Lower lobe of right lung (tissue), 2 donors: Measurements from ENCODE around the gene HSPA8. TPM values are rescaled to one million over a fixed set of nuclear protein-coding genes. Genes with fewer than 3 reads are reported as not detected.
"Not testable (repeated sequence)": the region's sequence is repeated elsewhere in the genome, so short reads cannot be mapped to it uniquely, and the experiment has no call there.

Experiments
- ATAC-seq, 2 donors: fragments of 200-7000 bp; cut with Tn5 transposase; one replicate each; pipeline ENCODE4 v1.9.1; 2020 to 2022; ENCODE audit warnings: mild to moderate bottlenecking in 2 of 2, moderate library complexity in 2 of 2
- DNase-seq: peaks from one replicate; pipeline ENCODE4 v3.0.0-alpha.2; 2020
- H3K27ac ChIP-seq: fragments of 200-600 bp; one replicate; pipeline ENCODE4 v1.8.0; 2022
- H3K27me3 ChIP-seq: fragments of 200-600 bp; one replicate; pipeline ENCODE4 v1.8.0; 2022; ENCODE audit warnings: low read depth
- H3K36me3 ChIP-seq: fragments of 200-600 bp; one replicate; pipeline ENCODE4 v1.8.0; 2022; ENCODE audit warnings: mild to moderate bottlenecking
- H3K4me1 ChIP-seq: fragments of 200-600 bp; one replicate; pipeline ENCODE4 v1.8.0; 2022
- H3K4me3 ChIP-seq: fragments of 200-600 bp; one replicate; pipeline ENCODE4 v1.8.0; 2022; ENCODE audit warnings: mild to moderate bottlenecking
- H3K9me3 ChIP-seq: fragments of 200-600 bp; one replicate; pipeline ENCODE4 v1.8.0; 2022
- CTCF ChIP-seq: fragments of 200-600 bp; IDR thresholded peaks from one replicate; pipeline ENCODE4 v1.8.0; 2022; ENCODE audit warnings: antibody characterized with exemption, mild to moderate bottlenecking
- intact Hi-C: fragments of 100-400 bp; cut with DNase I; formaldehyde crosslinking; loops from one replicate; pipeline ENCODE4 v1.11.0; 2022
- total RNA-seq: library from RNA; stranded (reverse); fragmentation: NEBNext Ultra II Directional; extraction: Animal tissue kit (Norgen Biotek cat#: 25700); gene quantifications from one replicate; pipeline ENCODE4 v1.2.1, GENCODE V29; 2021
- donor health status: DM: no; HTN: yes; CAD: no; lungs with severe emphysema.

The HSPA8 gene
- total RNA-seq, 1 donor from 2014 or later = 1,001 TPM

GRCh38 chr11:123060277-123061000, 1.5 kb downstream of the HSPA8 start:
- Histone ChIP-seq H3K9me3 (no peaks in the 10 kb centered on the region), H3K27me3 (no peaks in the 10 kb centered on the region), H3K4me1 (peaks cover 69% of the 10 kb centered on the region), H3K4me3 (peak overlapping the region; percentile 93), H3K27ac (peak overlapping the region; percentile 100), H3K36me3 (peaks cover 58% of the 10 kb centered on the region)
- intact Hi-C loops = no loop called here
- no peak for ATAC-seq
- DNase-seq = no peak
- TF ChIP-seq CTCF = no peak

GRCh38 chr11:123059041-123059920, 2.7 kb downstream of the HSPA8 start:
- intact Hi-C loops, DNase-seq, H3K9me3 ChIP-seq, H3K27ac ChIP-seq, ATAC-seq, H3K27me3 ChIP-seq: not testable (repeated sequence)
- H3K4me3 ChIP-seq = peak overlapping the region; percentile 93
- peaks cover 70% of the 10 kb centered on the region for H3K36me3 ChIP-seq
- peaks cover 69% of the 10 kb centered on the region for H3K4me1 ChIP-seq

- H3K36me3 ChIP-seq = peaks cover 84% of the 10 kb centered on the region
- no peaks in the 10 kb centered on the region for H3K27me3 ChIP-seq
- H3K27ac ChIP-seq = no peak overlapping the region
- DNase-seq = no peak
- no peak for ATAC-seq
- H3K4me1 ChIP-seq = peaks cover 64% of the 10 kb centered on the region
- intact Hi-C loops = no loop called here
- no peak for TF ChIP-seq CTCF
- no peaks in the 10 kb centered on the region for H3K9me3 ChIP-seq
- H3K4me3 ChIP-seq = peak overlapping the region; percentile 12
Measured at GRCh38 chr11:123057661-123058305, 4.2 kb downstream of the HSPA8 start.

GRCh38 chr11:123056835-123057491, 5.0 kb downstream of the HSPA8 start:
- Histone ChIP-seq H3K36me3 (peaks cover 91% of the 10 kb centered on the region), H3K27me3 (no peaks in the 10 kb centered on the region), H3K4me3 (peak overlapping the region; percentile 12), H3K27ac (no peak overlapping the region), H3K4me1 (peaks cover 64% of the 10 kb centered on the region), H3K9me3 (no peaks in the 10 kb centered on the region)
- no peak for TF ChIP-seq CTCF
- intact Hi-C loops = no loop called here
- DNase-seq = no peak
- ATAC-seq = no peak

GRCh38 chr11:123055191-123055901, 6.6 kb downstream of the HSPA8 start:
- Histone ChIP-seq H3K4me3 (no peak overlapping the region), H3K9me3 (no peaks in the 10 kb centered on the region), H3K27ac (no peak overlapping the region), H3K36me3 (peaks cover 81% of the 10 kb centered on the region), H3K27me3 (no peaks in the 10 kb centered on the region), H3K4me1 (peaks cover 61% of the 10 kb centered on the region)
- ATAC-seq = no peak
- intact Hi-C loops = no loop called here
- TF ChIP-seq CTCF = no peak
- DNase-seq = no peak
